H9 (cell line): ENCODE measurements around the gene OTUD4. TPM values are rescaled to one million over a fixed set of nuclear protein-coding genes. Genes with fewer than 3 reads are reported as not detected.
A peak's percentile ranks its signal among the peaks of the same experiment; 100 is the strongest.

ENCODE experiments used
- DNase-seq: peaks from one replicate; pipeline ENCODE4 v3.0.0-alpha.2; 2017
- H2AFZ ChIP-seq: one replicate; pipeline ENCODE4 v1.6.1; 2013; ENCODE audit warnings: mild to moderate bottlenecking, low read length, control low read depth, moderate library complexity
- H2AK5ac ChIP-seq: 2 replicates; pipeline ENCODE4 v1.6.1; 2013; ENCODE audit warnings: low read length, control low read depth, mixed read lengths; ENCODE audit not compliant: insufficient read length
- H2BK120ac ChIP-seq: one replicate; pipeline ENCODE4 v1.6.1; 2013; ENCODE audit warnings: low read depth, mild to moderate bottlenecking, low read length, control low read depth, inconsistent platforms; ENCODE audit not compliant: poor library complexity, severe bottlenecking
- H2BK12ac ChIP-seq: 2 replicates; pipeline ENCODE4 v1.6.1; 2013; ENCODE audit warnings: low read length, control low read depth, mixed read lengths, low read depth; ENCODE audit not compliant: insufficient read length
- H2BK15ac ChIP-seq: 2 replicates; pipeline ENCODE4 v1.6.1; 2013; ENCODE audit warnings: low read depth, low read length, control low read depth
- H2BK20ac ChIP-seq: one replicate; pipeline ENCODE4 v1.6.1; 2013; ENCODE audit warnings: low read depth, mild to moderate bottlenecking, low read length, control low read depth, inconsistent platforms; ENCODE audit not compliant: poor library complexity, severe bottlenecking
- H2BK5ac ChIP-seq: 2 replicates; pipeline ENCODE4 v1.6.1; 2013; ENCODE audit warnings: low read length, control low read depth, mixed read lengths; ENCODE audit not compliant: insufficient read length
- H3K14ac ChIP-seq: 2 replicates; pipeline ENCODE4 v1.6.1; 2013; ENCODE audit warnings: low read length, control low read depth; ENCODE audit not compliant: insufficient read depth
- H3K18ac ChIP-seq: 2 replicates; pipeline ENCODE4 v1.6.1; 2013; ENCODE audit warnings: low read depth, mild to moderate bottlenecking, mixed read lengths, low read length, control low read depth; ENCODE audit not compliant: insufficient read length
- H3K23ac ChIP-seq: 2 replicates; pipeline ENCODE4 v1.6.1; 2013; ENCODE audit warnings: low read length, control low read depth, mixed read lengths, low read depth; ENCODE audit not compliant: insufficient read length
- H3K23me2 ChIP-seq: 2 replicates; pipeline ENCODE4 v1.6.1; 2013; ENCODE audit warnings: low read depth, mild to moderate bottlenecking, mixed read lengths, low read length, control low read depth; ENCODE audit not compliant: insufficient read length, poor library complexity, severe bottlenecking
- H3K27ac ChIP-seq: 2 replicates; pipeline ENCODE4 v1.5.1; 2013; ENCODE audit warnings: low read length, control low read depth, mixed read lengths, low read depth; ENCODE audit not compliant: insufficient read length
- H3K27me3 ChIP-seq: 2 replicates; pipeline ENCODE4 v1.6.1; 2013; ENCODE audit warnings: low read length, control low read depth, inconsistent platforms; ENCODE audit not compliant: insufficient read depth
- H3K4ac ChIP-seq: 2 replicates; pipeline ENCODE4 v1.6.1; 2013; ENCODE audit warnings: low read depth, mild to moderate bottlenecking, control low read depth, inconsistent platforms, low read length, moderate library complexity
- H3K4me1 ChIP-seq: 2 replicates; pipeline ENCODE4 v1.6.1; 2013; ENCODE audit warnings: low read length, control low read depth, inconsistent platforms; ENCODE audit not compliant: insufficient read depth
- H3K4me2 ChIP-seq: 2 replicates; pipeline ENCODE4 v1.6.1; 2013; ENCODE audit warnings: low read length, control low read depth, mixed read lengths; ENCODE audit not compliant: insufficient read length, insufficient read depth
- H3K56ac ChIP-seq: 2 replicates; pipeline ENCODE4 v1.6.1; 2013; ENCODE audit warnings: low read depth, mild to moderate bottlenecking, mixed read lengths, low read length, control low read depth; ENCODE audit not compliant: insufficient read length
- H3K79me1 ChIP-seq: 2 replicates; pipeline ENCODE4 v1.6.1; 2013; ENCODE audit warnings: low read depth, mild to moderate bottlenecking, moderate library complexity, low read length, control low read depth, inconsistent platforms; ENCODE audit not compliant: insufficient read depth, poor library complexity, severe bottlenecking
- H3K79me2 ChIP-seq: 2 replicates; pipeline ENCODE4 v1.6.1; 2013; ENCODE audit warnings: low read length, control low read depth, inconsistent platforms; ENCODE audit not compliant: insufficient read depth
- H3K9ac ChIP-seq: 2 replicates; pipeline ENCODE4 v1.6.1; 2013; ENCODE audit warnings: low read length, control low read depth, mixed read lengths; ENCODE audit not compliant: insufficient read length; ENCODE audit errors: extremely low read depth
- H3K9me3 ChIP-seq: one replicate; pipeline ENCODE4 v1.6.1; 2013; ENCODE audit warnings: low read depth, low read length, inconsistent platforms; ENCODE audit not compliant: control insufficient read depth
- H3T11ph ChIP-seq: one replicate; pipeline ENCODE4 v1.6.1; 2013; ENCODE audit warnings: mild to moderate bottlenecking, low read length, control low read depth, inconsistent platforms
- H4K20me1 ChIP-seq: one replicate; pipeline ENCODE4 v1.6.1; 2013; ENCODE audit not compliant: control insufficient read depth, insufficient read length, insufficient read depth
- H4K5ac ChIP-seq: 2 replicates; pipeline ENCODE4 v1.6.1; 2013; ENCODE audit warnings: low read depth, mild to moderate bottlenecking, mixed read lengths, low read length, control low read depth; ENCODE audit not compliant: insufficient read length
- H4K8ac ChIP-seq: replicated peaks from 2 replicates; pipeline ENCODE4 v1.6.1; 2013; ENCODE audit warnings: low read length, control low read depth, mixed read lengths, low read depth; ENCODE audit not compliant: insufficient read length
- H4K91ac ChIP-seq: 2 replicates; pipeline ENCODE4 v1.6.1; 2013; ENCODE audit warnings: low read depth, mild to moderate bottlenecking, moderate library complexity, mixed read lengths, low read length, control low read depth; ENCODE audit not compliant: insufficient read length
- H3K27ac Mint-ChIP-seq, 3 experiments: 2 replicates in 2 of 3; 3 replicates in 1 of 3; pipeline ENCODE4 v1.8.0; 2020 to 2021; ENCODE audit warnings: mixed read lengths in 3 of 3, mild to moderate bottlenecking in 1 of 3, moderate library complexity in 1 of 3
- H3K27me3 Mint-ChIP-seq: 2 replicates; pipeline ENCODE4 v1.8.0; 2021; ENCODE audit warnings: low read depth, mild to moderate bottlenecking, moderate library complexity, mixed read lengths
- H3K36me3 Mint-ChIP-seq, 3 experiments: 2 replicates in 2 of 3; 3 replicates in 1 of 3; pipeline ENCODE4 v1.8.0; 2020 to 2021; ENCODE audit warnings: low read depth in 3 of 3, mixed read lengths in 3 of 3; ENCODE audit not compliant: insufficient read depth in 1 of 3
- H3K4me1 Mint-ChIP-seq, 2 experiments: 2 replicates each; pipeline ENCODE4 v1.8.0; 2020; ENCODE audit warnings: mixed read lengths in 2 of 2
- H3K4me3 Mint-ChIP-seq, 2 experiments: 2 replicates in 1 of 2; 3 replicates in 1 of 2; pipeline ENCODE4 v1.8.0; 2020 to 2021; ENCODE audit warnings: mild to moderate bottlenecking in 2 of 2, mixed read lengths in 2 of 2, moderate library complexity in 1 of 2
- H3K9me3 Mint-ChIP-seq, 2 experiments: 2 replicates in 1 of 2; 3 replicates in 1 of 2; pipeline ENCODE4 v1.8.0; 2020; ENCODE audit warnings: mild to moderate bottlenecking in 2 of 2, mixed read lengths in 2 of 2, moderate library complexity in 1 of 2
- CTCF ChIP-seq: fragments of 200-600 bp; sonication (generic); conservative IDR thresholded peaks from 3 replicates; pipeline ENCODE4 v1.8.0; 2021; ENCODE audit warnings: antibody characterized with exemption, mild to moderate bottlenecking
- WGBS: extraction: QIAGEN DNeasy Blood & Tissue Kit; methylation state at CpG from one replicate; pipeline ENCODE4 v1.1.7; 2013; ENCODE audit warnings: missing lambda C conversion rate, low lambda C conversion rate, mixed read lengths; ENCODE audit not compliant: insufficient read length; ENCODE audit errors: extremely low coverage; 5-methylcytosine and 5-hydroxymethylcytosine counted together
- total RNA-seq: library from RNA; stranded (reverse); gene quantifications from 2 replicates; pipeline ENCODE4 v1.2.1, GENCODE V29; 2021

OTUD4 gene
- total RNA-seq, 1 experiment from 2014 or later: 59.0 TPM

- Histone ChIP-seq H3K4me1 (no peaks in the 10 kb centered on the region), H2BK5ac (no peak overlapping the region), H3T11ph (no peak overlapping the region), H3K56ac (no peak overlapping the region), H4K8ac (no peak overlapping the region), H2BK120ac (no peak overlapping the region), H4K91ac (no peak overlapping the region), H2BK20ac (no peak overlapping the region), H3K4me2 (peak overlapping the region; percentile 86), H2AFZ (no peak overlapping the region), H3K9ac (peak overlapping the region; percentile 79), H3K18ac (no peak overlapping the region), H3K79me1 (no peaks in the 10 kb centered on the region), H3K27ac (no peak overlapping the region), H3K14ac (no peak overlapping the region), H4K20me1 (no peaks in the 10 kb centered on the region), H2AK5ac (no peak overlapping the region), H3K23ac (no peak overlapping the region), H3K4ac (no peak overlapping the region), H2BK12ac (no peak overlapping the region), H3K27me3 (no peaks in the 10 kb centered on the region), H2BK15ac (no peak overlapping the region), H3K79me2 (peaks cover 27% of the 10 kb centered on the region; the same call in 1 of the 2 replicates), H3K9me3 (no peaks in the 10 kb centered on the region), H4K5ac (no peak overlapping the region), H3K23me2 (peaks cover 14% of the 10 kb centered on the region)
- Mint-ChIP-seq H3K36me3 (peaks cover 6 to 10% (median 7%) of the 10 kb centered on the region in 3 experiments), H3K27ac (peak overlapping the region; percentile 26 to 96 (median 44); a peak in 4 of 7 replicates), H3K4me3 (peak overlapping the region; percentile 94 to 97), H3K27me3 (no peaks in the 10 kb centered on the region), H3K9me3 (peaks cover 0 to 2% of the 10 kb centered on the region in 2 experiments; a peak in 1 of 5 replicates), H3K4me1 (peaks cover 24 to 27% of the 10 kb centered on the region in 2 experiments)
- WGBS: no CpG with 5 or more reads among the region's 36 CpGs
- peak; percentile 39 for DNase-seq
- TF ChIP-seq CTCF: no peak
Measured at GRCh38 chr4:145179281-145179860, 1.0 kb downstream of the OTUD4 start.
